Activated naive CD8-positive, alpha-beta T cell treated with anti-CD3 and anti-CD28 coated beads, Interleukin-2, amount 50 U/mL, for 24 hours (primary cell): Measurements from ENCODE around the gene CD6.

Experiments
- ATAC-seq: fragments of 150-1000 bp; cut with Tn5 transposase; one replicate; pipeline ENCODE4 v1.10.0; 2021
- DNase-seq: peaks from one replicate; pipeline ENCODE4 v3.0.0; 2021
- H3K27ac Mint-ChIP-seq: one replicate; pipeline ENCODE4 v1.8.0; 2021; ENCODE audit warnings: mild to moderate bottlenecking, mixed read lengths
- H3K27me3 Mint-ChIP-seq: one replicate; pipeline ENCODE4 v1.8.0; 2021; ENCODE audit warnings: mixed read lengths
- H3K36me3 Mint-ChIP-seq: one replicate; pipeline ENCODE4 v1.8.0; 2021; ENCODE audit warnings: low read depth, mixed read lengths
- H3K4me1 Mint-ChIP-seq: one replicate; pipeline ENCODE4 v1.8.0; 2021; ENCODE audit warnings: mixed read lengths
- H3K4me3 Mint-ChIP-seq: one replicate; pipeline ENCODE4 v1.8.0; 2021; ENCODE audit warnings: mild to moderate bottlenecking, moderate library complexity, mixed read lengths
- H3K9me3 Mint-ChIP-seq: one replicate; pipeline ENCODE4 v1.8.0; 2021; ENCODE audit warnings: mixed read lengths

The CD6 gene

GRCh38 chr11:60930394-60930793 lies 41.1 kb upstream of the CD6 start:
- H3K4me1 Mint-ChIP-seq: peaks cover 8% of the 10 kb centered on the region

GRCh38 chr11:60931917-60932316 lies 39.6 kb upstream of the CD6 start:
- Mint-ChIP-seq H3K27me3 (peaks cover 5% of the 10 kb centered on the region), H3K27ac (no peak overlapping the region), H3K9me3 (no peaks in the 10 kb centered on the region), H3K4me3 (no peak overlapping the region), H3K4me1 (no peaks in the 10 kb centered on the region), H3K36me3 (no peaks in the 10 kb centered on the region)
- ATAC-seq (no peak), DNase-seq (no peak)

More at GRCh38 chr11:60930394-60930793, 41.1 kb upstream of the CD6 start:
- DNase-seq: no peak
- Mint-ChIP-seq H3K9me3 (no peaks in the 10 kb centered on the region), H3K27me3 (peaks cover 16% of the 10 kb centered on the region), H3K36me3 (no peaks in the 10 kb centered on the region), H3K27ac (no peak overlapping the region), H3K4me3 (no peak overlapping the region)
- no peak for ATAC-seq

- Mint-ChIP-seq H3K4me1 (no peaks in the 10 kb centered on the region), H3K27me3 (peaks cover 3% of the 10 kb centered on the region), H3K36me3 (no peaks in the 10 kb centered on the region), H3K27ac (no peak overlapping the region), H3K4me3 (no peak overlapping the region), H3K9me3 (no peaks in the 10 kb centered on the region)
- DNase-seq: no peak
- ATAC-seq: no peak
Measured at GRCh38 chr11:60932605-60933356, 38.7 kb upstream of the CD6 start.

- Mint-ChIP-seq H3K27ac (no peak overlapping the region), H3K4me1 (no peaks in the 10 kb centered on the region)
Measured at GRCh38 chr11:60933416-60934123, 37.9 kb upstream of the CD6 start.

GRCh38 chr11:60934124-60934789 lies 37.2 kb upstream of the CD6 start:
- H3K27me3 Mint-ChIP-seq: peaks cover 3% of the 10 kb centered on the region
- no peaks in the 10 kb centered on the region for H3K9me3 Mint-ChIP-seq
- no peaks in the 10 kb centered on the region for H3K36me3 Mint-ChIP-seq
- H3K4me3 Mint-ChIP-seq: no peak overlapping the region
- no peak for ATAC-seq
- no peak for DNase-seq
- no peak overlapping the region for H3K27ac Mint-ChIP-seq
- H3K4me1 Mint-ChIP-seq: no peaks in the 10 kb centered on the region

More at GRCh38 chr11:60933416-60934123, 37.9 kb upstream of the CD6 start:
- DNase-seq: no peak
- Mint-ChIP-seq H3K27me3 (peaks cover 3% of the 10 kb centered on the region), H3K36me3 (no peaks in the 10 kb centered on the region), H3K4me3 (no peak overlapping the region), H3K9me3 (no peaks in the 10 kb centered on the region)
- ATAC-seq: no peak

GRCh38 chr11:60934790-60935605 lies 36.5 kb upstream of the CD6 start:
- Mint-ChIP-seq H3K36me3 (no peaks in the 10 kb centered on the region), H3K27ac (no peak overlapping the region), H3K4me1 (no peaks in the 10 kb centered on the region), H3K4me3 (no peak overlapping the region), H3K9me3 (no peaks in the 10 kb centered on the region), H3K27me3 (peaks cover under 1% of the 10 kb centered on the region)
- DNase-seq: no peak
- ATAC-seq: no peak

- H3K4me3 Mint-ChIP-seq: no peak overlapping the region
- no peaks in the 10 kb centered on the region for H3K27me3 Mint-ChIP-seq
- no peaks in the 10 kb centered on the region for H3K9me3 Mint-ChIP-seq
- ATAC-seq: no peak
- H3K4me1 Mint-ChIP-seq: no peaks in the 10 kb centered on the region
- H3K27ac Mint-ChIP-seq: no peak overlapping the region
- no peak for DNase-seq
- no peaks in the 10 kb centered on the region for H3K36me3 Mint-ChIP-seq
Measured at GRCh38 chr11:60935676-60936442, 35.6 kb upstream of the CD6 start.

- Mint-ChIP-seq H3K9me3 (no peaks in the 10 kb centered on the region), H3K27ac (no peak overlapping the region), H3K4me1 (no peaks in the 10 kb centered on the region), H3K36me3 (no peaks in the 10 kb centered on the region), H3K27me3 (no peaks in the 10 kb centered on the region), H3K4me3 (no peak overlapping the region)
- ATAC-seq (no peak), DNase-seq (no peak)
Measured at GRCh38 chr11:60936467-60937143, 34.9 kb upstream of the CD6 start.

- ATAC-seq (no peak), DNase-seq (no peak)
- no peaks in the 10 kb centered on the region for H3K9me3 Mint-ChIP-seq
- no peak overlapping the region for H3K4me3 Mint-ChIP-seq
- no peaks in the 10 kb centered on the region for H3K27me3 Mint-ChIP-seq
- H3K27ac Mint-ChIP-seq: no peak overlapping the region
- H3K36me3 Mint-ChIP-seq: no peaks in the 10 kb centered on the region
- H3K4me1 Mint-ChIP-seq: no peaks in the 10 kb centered on the region
Measured at GRCh38 chr11:60937144-60937527, 34.3 kb upstream of the CD6 start.

- H3K27ac Mint-ChIP-seq: no peak overlapping the region
- H3K4me1 Mint-ChIP-seq: no peaks in the 10 kb centered on the region
- no peaks in the 10 kb centered on the region for H3K27me3 Mint-ChIP-seq
- ATAC-seq: no peak
- no peak overlapping the region for H3K4me3 Mint-ChIP-seq
- no peak for DNase-seq
- no peaks in the 10 kb centered on the region for H3K9me3 Mint-ChIP-seq
- H3K36me3 Mint-ChIP-seq: no peaks in the 10 kb centered on the region
Measured at GRCh38 chr11:60937811-60938210, 33.7 kb upstream of the CD6 start.

- ATAC-seq (no peak), DNase-seq (no peak)
- Mint-ChIP-seq H3K27ac (no peak overlapping the region), H3K36me3 (no peaks in the 10 kb centered on the region), H3K9me3 (no peaks in the 10 kb centered on the region), H3K27me3 (no peaks in the 10 kb centered on the region), H3K4me1 (no peaks in the 10 kb centered on the region), H3K4me3 (no peak overlapping the region)
Measured at GRCh38 chr11:60938500-60938899, 33.0 kb upstream of the CD6 start.

GRCh38 chr11:60939301-60939700 lies 32.2 kb upstream of the CD6 start:
- DNase-seq (no peak), ATAC-seq (no peak)
- Mint-ChIP-seq H3K36me3 (no peaks in the 10 kb centered on the region), H3K27ac (no peak overlapping the region), H3K4me1 (peaks cover 3% of the 10 kb centered on the region), H3K27me3 (no peaks in the 10 kb centered on the region), H3K4me3 (no peak overlapping the region), H3K9me3 (no peaks in the 10 kb centered on the region)

GRCh38 chr11:60939855-60940254 lies 31.6 kb upstream of the CD6 start:
- H3K4me3 Mint-ChIP-seq: no peak overlapping the region
- no peak overlapping the region for H3K27ac Mint-ChIP-seq
- no peaks in the 10 kb centered on the region for H3K9me3 Mint-ChIP-seq
- peaks cover 6% of the 10 kb centered on the region for H3K4me1 Mint-ChIP-seq
- ATAC-seq (no peak), DNase-seq (no peak)
- no peaks in the 10 kb centered on the region for H3K36me3 Mint-ChIP-seq
- H3K27me3 Mint-ChIP-seq: no peaks in the 10 kb centered on the region
